ENCODE measurements around the gene QRICH1. TPM values are rescaled to one million over a fixed set of nuclear protein-coding genes. Genes with fewer than 3 reads are reported as not detected.
"Not testable (repeated sequence)": the region's sequence is repeated elsewhere in the genome, so short reads cannot be mapped to it uniquely, and the experiment has no call there.

QRICH1 gene
- total RNA-seq, 1 donor from 2014 or later: 56.0 TPM

DNA sequence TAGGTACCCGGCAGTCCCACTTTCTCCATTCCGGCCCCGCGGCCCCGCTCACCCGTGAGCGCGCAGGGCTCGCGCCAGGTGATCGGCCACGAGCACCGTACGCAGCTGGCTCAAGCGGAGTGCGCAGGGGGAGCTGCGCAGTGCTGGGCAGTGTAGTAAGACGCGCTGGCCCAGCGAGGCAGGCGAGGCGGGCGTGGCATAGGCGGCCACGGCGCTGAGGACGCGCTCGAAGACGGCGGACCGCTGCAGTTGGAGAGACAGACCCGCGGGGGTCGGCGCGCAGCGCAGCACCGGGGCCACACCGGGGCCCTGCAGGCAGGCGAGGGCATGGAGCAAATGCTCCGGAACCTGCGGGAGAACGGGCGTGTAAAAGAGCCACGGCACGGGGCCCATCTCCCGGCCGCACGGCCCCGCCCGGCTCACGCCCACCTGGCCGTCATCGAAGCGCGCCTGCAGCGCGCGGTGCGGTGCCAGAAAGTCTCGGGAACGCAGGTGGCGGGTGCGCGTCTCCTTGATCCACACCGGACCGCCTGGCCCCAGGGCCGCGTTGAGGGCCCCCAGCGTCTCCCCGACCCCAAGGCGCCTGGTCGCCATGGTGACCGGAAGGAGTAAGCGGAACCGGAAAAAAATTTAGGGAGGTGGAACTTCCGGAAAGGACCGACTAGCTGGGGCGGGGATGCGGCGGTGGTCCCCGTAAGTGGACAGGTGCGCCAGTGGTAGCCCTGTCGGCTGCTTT is 75.7 kb downstream of the QRICH1 start, which contains the start of gene DALRD3:
DALRD3 (minus strand) TSS at position 610 of the 736 bp plus-strand sequence; CDS start at position 594, 16 bp downstream.
- DNase-seq (ENCODE audit: low read depth in 2 of 2): peak; percentile 65 to 66

DNA sequence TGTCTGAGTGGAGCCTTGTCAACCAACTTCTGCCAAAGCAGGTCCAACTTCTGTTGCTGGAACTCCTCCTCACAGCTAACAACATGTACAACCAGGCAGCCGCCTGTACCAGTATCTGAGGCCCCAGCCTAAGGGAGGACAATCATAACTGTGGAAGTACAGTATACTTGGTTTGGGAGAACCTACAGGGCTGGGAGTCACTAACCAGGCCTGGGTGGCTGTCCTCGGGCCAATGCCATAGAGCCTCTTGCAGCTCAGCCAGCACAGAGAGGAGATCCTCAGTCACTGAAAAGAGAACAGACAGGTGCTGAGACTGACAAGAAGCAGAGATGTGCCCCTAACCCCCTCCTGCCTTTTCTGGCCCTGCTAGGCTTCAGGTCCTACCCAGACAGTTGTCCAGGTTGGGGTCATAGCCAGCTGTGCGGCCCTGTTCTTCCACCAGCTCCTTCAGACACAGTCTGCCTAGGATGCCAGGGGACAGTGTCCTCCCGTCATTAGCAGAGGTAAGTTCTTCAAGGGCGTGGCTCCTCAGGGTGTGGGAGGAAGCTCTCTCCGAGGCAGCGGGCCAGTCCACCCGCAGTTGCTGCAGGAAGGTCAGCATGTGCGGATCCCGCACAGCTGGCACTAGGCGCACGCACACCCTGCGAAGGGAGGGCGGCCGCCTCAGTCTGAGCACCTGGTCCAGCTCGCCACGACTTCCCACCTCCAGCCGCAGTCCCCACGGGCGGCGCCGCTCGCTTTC is 76.5 kb downstream of the QRICH1 start:
- DNase-seq (ENCODE audit: low read depth in 2 of 2): no peak

DNA sequence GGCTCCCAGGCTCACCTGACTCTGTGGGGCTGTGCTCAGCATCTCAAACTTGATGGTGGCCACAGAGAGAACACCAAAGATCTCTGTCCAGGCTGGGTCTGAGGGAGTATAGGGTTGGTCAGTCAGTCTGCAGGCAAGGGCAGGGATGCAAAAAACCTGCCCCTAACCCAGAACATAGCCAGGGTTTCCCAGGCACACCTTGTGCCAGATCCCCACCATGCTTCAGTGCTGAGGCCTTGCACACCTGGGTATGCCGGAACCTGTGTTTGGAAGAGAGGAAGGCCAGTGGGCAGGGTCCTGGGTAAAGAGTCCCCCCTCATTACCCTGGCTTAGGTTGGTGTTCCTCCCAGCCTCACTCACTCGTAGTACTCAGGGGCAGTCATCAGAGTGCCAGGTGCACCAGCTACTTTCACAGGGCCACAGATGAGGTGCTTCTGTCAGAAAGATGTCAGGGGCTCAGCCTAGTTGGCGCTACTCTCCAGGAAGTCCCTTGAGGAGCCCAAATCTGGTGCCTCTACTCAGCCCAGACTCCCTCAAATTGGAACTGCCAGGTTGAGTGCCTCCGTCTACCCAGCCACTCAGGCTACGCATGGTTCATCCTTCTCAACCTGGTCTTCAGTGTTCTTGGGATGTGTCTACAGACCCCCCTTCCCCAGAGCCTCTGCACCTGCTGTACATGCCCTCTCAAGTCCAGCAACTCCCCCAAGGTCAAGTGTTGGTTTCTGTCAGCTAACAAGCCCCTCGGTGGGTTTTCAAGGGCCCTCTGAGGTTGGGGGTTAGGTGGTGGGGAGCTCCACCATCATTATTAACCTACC is 77.2 kb downstream of the QRICH1 start:
- no peak for DNase-seq (ENCODE audit: low read depth in 2 of 2)

DNA sequence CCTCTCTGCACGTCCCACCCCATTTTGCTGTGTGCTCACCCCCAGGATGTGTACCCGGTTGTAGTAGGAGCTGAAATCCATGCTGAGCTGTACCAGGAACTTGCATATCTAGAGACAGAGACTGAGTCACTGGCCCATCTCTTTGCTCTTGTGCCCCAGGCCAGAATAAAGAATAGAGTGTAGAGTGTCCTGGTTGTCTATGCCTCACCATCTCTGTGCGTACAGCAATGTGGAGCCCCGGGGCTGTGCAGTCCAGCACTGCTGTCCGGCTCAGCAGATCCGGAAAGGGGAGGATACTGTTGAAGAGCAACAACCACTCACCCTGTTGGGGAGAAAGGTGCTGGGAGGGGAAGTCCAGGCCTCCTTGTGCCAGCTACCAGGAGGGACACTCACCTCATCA is 78.1 kb downstream of the QRICH1 start:
- DNase-seq (ENCODE audit: low read depth in 2 of 2): no peak

DNA sequence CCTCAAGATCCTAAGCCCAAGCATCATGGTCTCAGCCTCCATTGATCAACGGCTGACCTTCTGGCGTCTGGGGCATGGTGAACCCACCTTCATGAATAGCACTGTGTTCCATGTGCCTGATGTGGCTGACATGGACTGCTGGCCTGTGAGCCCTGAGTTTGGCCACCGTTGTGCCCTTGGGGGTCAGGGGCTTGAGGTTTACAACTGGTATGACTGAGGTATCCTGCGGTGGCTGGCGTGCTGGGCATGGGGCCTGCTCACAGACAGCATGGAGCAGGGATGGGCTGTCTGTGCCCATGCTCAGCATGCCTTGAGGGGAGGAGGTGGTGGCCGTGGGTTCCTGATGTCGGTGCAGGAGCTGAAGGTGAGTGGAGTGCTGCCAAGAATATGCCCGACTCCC is 78.8 kb downstream of the QRICH1 start:
- DNase-seq (ENCODE audit: low read depth in 2 of 2): no peak

DNA sequence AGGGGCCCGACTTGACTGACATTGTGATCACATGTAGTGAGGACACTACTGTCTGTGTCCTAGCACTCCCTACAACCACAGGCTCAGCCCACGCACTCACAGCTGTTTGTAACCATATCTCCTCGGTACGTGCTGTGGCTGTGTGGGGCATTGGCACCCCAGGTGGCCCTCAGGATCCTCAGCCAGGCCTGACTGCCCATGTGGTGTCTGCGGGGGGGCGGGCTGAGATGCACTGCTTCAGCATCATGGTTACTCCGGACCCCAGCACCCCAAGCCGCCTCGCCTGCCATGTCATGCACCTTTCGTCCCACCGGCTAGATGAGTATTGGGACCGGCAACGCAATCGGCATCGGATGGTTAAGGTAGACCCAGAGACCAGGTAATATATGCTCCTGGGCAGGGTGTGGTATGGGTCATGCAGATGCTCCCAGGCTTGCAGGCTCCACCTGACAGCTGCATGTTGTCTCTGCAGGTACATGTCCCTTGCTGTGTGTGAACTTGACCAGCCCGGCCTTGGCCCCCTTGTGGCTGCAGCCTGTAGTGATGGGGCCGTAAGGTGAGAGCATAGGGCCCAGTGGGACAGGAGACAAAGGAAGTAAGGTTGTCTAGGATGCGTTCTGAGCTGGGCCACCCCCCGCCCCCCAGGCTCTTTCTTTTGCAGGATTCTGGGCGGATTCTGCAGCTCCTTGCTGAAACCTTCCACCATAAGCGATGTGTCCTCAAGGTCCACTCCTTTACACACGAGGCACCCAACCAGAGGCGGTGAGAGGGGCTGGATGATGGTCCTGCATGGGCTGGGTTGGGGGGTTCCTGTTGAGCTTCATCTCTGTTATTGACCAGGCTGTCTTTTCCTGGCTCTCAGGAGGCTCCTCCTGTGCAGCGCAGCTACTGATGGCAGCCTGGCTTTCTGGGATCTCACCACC is 79.9 kb downstream of the QRICH1 start:
- peak; percentile 52 to 66 for DNase-seq (ENCODE audit: low read depth in 2 of 2)

DNA sequence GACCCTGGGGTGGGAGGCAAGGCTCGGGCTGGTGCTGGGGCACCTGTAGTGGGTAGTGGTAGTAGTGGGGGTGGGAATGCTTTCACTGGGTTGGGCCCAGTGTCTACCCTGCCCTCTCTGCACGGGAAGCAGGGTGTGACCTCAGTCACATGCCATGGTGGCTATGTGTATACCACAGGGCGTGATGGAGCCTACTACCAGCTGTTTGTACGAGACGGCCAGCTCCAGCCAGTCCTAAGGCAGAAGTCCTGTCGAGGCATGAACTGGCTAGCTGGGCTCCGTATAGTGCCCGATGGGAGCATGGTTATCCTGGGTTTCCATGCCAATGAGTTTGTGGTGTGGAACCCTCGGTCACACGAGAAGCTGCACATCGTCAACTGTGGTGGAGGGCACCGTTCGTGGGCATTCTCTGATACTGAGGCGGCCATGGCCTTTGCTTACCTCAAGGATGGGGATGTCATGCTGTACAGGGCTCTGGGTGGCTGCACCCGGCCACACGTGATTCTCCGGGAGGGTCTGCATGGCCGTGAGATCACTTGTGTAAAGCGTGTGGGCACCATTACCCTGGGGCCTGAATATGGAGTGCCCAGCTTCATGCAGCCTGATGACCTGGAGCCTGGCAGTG is 80.6 kb downstream of the QRICH1 start:
- no peak for DNase-seq (ENCODE audit: low read depth in 2 of 2)

DNA sequence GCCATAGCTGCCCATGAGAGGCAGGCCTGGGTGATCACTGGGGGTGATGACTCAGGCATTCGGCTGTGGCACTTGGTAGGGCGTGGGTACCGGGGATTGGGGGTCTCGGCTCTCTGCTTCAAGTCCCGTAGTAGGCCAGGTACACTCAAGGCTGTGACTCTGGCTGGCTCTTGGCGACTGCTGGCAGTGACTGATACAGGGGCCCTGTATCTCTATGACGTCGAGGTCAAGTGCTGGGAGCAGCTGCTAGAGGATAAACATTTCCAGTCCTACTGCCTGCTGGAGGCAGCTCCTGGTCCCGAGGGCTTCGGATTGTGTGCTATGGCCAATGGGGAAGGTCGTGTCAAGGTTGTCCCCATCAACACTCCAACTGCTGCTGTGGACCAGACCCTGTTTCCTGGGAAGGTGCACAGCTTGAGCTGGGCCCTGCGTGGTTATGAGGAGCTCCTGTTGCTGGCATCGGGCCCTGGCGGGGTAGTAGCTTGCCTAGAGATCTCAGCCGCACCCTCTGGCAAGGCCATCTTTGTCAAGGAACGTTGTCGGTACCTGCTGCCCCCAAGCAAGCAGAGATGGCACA is 81.3 kb downstream of the QRICH1 start:
- DNase-seq (ENCODE audit: low read depth in 2 of 2): no peak

DNA sequence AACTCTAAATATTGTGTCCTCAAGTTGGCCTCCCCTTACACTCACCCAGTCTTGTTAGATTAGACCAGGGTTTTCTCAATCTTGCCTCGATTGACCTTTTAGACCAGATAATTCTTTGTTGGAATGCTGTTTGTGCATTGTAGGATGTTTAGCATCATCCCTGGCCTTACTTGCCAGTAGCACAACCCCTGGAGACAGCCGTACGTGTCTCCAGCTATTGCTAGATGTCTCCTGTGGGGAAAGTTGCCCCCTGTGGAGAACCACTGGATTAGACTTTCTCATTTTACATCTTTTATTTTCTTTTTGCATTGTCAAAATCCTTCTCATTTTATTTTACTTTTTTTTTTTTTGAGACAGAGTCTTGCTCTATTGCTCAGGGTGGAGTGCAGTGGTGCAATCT is 84.5 kb downstream of the QRICH1 start:
- no peak for DNase-seq (ENCODE audit: low read depth in 2 of 2)

DNA sequence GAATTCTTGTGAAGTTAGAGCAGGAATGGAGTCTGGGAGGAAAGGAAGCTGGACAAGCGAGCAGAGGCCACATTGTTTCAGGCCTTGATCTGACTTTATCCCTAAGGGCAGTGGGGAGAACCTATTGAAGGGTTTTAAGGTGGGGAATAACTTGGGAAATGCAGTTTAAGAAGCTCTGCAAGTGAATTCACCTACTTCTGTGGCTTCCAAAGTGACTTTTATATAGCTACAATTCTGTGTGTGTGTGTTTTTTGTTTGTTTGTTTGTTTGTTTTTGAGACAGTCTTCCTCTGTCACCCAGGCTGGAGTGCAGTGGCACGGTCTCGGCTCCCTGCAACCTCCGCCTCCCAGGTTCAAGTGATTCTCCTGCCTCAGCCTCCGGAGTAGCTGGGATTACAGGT is 85.2 kb downstream of the QRICH1 start:
- not testable (repeated sequence) for DNase-seq (ENCODE audit: low read depth in 2 of 2)

DNA sequence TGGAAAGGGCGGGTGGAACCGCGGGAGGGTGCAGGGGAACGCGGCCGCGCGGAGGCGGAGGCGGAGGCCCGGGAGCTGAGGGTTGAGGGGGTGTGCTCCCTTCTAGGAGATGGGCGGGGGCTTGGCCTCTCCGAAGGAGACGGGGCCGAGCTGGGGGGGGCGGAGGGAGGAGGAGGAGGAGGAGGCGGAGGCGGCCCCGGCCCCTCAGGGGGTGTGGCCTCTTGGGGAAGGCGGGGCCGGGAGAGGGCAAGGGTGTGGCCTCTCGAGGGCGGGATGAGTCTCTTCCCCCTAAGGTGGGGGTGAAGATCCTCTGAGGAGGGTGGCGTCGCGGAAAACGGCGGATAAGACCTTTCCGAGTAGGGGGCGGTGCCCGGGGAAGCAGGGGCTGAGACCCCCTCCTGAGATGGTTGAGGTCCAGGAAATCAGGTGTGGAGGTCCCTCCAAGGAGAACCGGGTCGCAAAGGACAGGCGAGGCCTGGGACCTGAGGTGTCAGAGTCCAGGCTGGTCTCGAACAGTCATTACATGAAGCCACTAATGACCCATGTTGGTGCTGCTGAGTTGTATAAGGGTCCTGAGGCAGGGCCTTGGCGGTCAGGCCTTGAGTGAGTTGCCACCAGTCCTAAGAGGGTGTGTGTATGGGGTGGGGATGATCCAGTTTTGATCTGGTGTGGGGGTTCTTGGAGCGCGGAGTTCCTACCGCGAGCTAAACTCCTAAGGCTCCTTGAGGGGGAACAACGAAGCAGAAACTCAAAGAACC is 85.9 kb downstream of the QRICH1 start:
- peak; percentile 58 to 84 for DNase-seq (ENCODE audit: low read depth in 2 of 2)

DNA sequence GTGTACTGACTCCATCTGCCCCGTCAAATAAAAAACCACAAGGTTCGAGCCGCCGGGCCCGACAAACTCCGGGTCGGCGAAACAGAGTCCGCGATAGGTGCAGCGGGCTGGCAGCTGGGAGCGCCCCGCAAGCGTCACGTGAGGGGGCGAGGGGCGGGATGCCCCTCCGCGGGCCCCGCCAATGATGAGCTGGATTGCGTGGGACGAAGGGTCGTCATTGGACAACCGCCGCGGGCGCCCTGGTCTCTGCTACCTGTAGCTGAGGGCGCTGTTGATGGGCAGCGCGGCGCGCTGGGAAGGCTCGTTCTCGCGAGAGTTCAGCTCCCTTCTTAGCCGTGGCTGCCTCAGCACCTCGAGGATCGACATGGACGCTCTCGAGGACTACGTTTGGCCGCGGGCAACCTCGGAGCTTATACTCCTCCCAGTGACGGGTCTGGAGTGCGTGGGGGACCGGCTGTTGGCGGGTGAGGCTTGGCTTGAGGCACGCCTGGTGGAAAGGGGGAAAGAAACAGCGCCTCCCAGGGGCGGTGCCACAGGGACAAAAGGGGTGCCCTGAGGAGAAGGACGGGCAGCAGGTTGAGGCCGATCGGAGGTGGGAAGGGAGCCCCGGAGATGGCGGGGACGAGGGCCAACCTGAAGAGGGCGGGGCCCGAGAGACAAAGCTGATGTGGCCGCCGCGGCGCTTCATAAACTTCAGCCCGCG is 86.7 kb downstream of the QRICH1 start, which contains the start of gene WDR6:
WDR6 (plus strand) TSS at position 324 of the 703 bp plus-strand sequence; CDS start at position 365, 41 bp downstream.
- DNase-seq (ENCODE audit: low read depth in 2 of 2): peak; percentile 97 to 98

DNA sequence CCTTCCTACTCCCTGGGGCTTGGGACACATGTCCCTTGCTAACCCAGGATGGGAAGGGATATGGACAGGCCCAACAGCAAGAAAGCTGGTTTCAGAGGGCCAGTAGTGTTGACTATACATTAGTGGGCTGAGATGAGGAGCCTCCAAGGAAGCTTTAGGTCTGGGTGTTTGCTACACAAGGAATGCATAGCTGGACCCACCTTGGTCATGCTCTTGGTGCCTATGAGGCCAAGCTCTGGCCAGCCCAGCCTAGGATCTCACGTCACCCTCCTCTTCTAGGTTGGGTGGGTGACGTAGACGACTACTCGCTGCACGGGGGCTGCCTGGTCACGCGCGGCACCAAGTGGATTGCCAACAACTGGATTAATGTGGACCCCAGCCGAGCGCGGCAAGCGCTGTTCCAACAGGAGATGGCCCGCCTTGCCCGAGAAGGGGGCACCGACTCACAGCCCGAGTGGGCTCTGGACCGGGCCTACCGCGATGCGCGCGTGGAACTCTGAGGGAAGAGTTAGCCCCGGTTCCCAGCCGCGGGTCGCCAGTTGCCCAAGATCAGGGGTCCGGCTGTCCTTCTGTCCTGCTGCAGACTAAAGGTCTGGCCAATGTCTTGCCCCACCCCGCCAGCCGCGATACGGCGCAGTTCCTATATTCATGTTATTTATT is 87.3 kb downstream of the QRICH1 start:
- peak; percentile 58 to 72 for DNase-seq (ENCODE audit: low read depth in 2 of 2)

DNA sequence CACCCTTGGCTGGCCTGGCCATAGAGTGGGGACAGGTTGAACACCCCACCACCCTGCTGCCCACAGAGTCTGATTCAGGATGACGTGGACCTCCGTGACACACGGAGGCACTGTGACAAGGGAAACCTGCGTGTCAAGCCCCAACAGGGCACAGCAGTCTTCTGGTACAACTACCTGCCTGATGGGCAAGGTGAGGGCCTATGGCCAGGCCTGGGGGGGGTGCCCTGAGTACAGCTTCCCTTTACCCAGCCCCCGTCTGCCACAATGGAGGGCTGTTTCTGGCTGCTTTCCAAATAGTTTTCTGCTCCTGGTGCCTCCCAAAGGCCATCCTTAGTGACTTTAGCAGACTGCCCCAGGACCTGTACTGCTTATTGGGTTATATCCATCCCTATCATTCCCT is 87.9 kb downstream of the QRICH1 start:
- DNase-seq (ENCODE audit: low read depth in 2 of 2): no peak

DNA sequence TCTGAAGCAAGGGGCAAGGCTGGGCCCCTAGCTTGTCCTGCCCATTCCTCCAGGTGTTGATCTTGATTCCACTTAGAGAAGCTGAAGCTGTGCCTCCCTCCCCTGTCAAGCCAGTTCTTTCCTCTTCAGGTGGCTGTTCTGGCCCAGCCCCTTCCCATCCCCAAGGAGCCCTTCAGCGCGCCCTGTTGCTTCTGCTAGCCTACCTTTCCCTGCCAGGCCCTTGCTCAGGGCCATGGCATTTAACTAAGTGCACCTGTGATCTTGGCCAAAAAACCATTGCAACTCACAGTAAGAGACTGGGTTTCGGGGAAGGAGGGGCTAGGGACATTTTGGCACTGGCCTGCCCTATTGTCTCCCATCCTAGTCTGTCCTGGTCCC is 88.6 kb downstream of the QRICH1 start:
- no peak for DNase-seq (ENCODE audit: low read depth in 2 of 2)

DNA sequence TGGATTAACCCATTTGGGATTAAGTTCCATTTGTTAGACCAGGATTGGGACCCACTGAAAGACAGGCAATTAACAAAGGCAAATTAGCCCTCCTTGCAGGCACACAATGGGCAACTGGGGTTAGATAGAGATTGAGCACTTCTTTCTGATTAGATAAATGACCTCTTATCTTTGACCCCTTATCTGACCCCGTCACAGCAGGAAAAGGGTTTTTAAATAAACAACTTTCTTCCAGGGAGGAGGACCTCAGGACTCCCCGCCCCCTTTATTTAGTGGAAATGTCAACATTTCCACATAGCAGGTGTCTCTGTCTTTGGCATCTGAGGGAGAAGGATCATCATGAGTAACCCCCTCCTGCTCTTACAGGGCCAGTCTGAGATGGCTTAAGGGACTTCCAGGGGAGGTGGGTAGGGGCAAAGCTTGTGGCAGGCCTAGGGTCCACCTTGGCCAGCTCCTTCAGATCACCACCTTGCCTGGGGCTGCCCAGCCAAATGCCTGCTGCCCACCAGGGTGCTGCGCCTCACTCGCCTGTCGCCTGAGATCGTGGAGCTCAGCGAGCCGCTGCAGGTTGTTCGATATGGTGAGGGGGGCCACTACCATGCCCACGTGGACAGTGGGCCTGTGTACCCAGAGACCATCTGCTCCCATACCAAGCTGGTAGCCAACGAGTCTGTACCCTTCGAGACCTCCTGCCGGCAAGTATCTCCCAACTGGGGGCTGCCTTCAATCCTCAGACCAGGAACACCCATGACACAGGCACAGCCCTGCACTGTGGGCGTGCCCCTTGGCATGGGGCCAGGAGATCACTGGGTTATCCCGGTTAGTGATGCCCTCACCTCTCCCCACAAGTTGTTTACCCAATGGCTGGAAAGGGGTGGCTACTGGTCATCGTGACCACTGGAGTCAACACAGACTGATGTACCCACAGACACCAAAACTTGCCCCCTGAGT is 89.2 kb downstream of the QRICH1 start:
- DNase-seq (ENCODE audit: low read depth in 2 of 2): no peak

DNA sequence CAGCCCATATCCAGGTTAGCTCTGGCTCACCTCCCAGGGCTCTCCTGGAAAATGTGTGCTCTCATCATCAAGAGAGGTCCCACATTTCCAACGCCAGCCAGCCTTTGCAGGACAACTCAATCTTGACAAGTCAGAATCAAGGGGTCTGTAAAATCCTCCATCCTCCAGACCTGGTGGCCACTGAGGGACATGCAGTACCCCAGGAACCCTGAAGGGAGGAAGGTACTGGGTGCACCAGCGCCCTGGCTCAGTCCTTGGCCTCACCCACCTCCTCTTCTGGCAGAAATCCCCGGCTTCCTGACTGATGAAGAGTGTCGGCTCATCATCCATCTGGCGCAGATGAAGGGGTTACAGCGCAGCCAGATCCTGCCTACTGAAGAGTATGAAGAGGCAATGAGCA is 92.7 kb downstream of the QRICH1 start:
- no peak for DNase-seq (ENCODE audit: low read depth in 2 of 2)
